GM18951 (cell line): ENCODE results near the gene WDFY3.
"Not testable (repeated sequence)": the region's sequence is repeated elsewhere in the genome, so short reads cannot be mapped to it uniquely, and the experiment has no call there.

ENCODE experiments used
- POLR2A ChIP-seq: IDR thresholded peaks from 4 replicates; pipeline ENCODE4 v1.6.1; 2011; ENCODE audit warnings: mild to moderate bottlenecking; ENCODE audit not compliant: insufficient read length, insufficient read depth; ENCODE audit errors: extremely low read depth
- in situ Hi-C: fragments of 300-500 bp; cut with MboI; formaldehyde crosslinking; loops from one replicate; pipeline ENCODE4 v1.12.0; 2022; ENCODE audit warnings: low sequenced_read_pairs, mixed read lengths, inconsistent platforms; ENCODE audit not compliant: unreplicated experiment

The WDFY3 gene

GRCh38 chr4:84848432-84848831, 118.1 kb downstream of the WDFY3 start:
- in situ Hi-C loops, result no loop called here
- no peak for TF ChIP-seq POLR2A

GRCh38 chr4:84847978-84848377, 118.5 kb downstream of the WDFY3 start:
- in situ Hi-C loops, result no loop called here

DNA sequence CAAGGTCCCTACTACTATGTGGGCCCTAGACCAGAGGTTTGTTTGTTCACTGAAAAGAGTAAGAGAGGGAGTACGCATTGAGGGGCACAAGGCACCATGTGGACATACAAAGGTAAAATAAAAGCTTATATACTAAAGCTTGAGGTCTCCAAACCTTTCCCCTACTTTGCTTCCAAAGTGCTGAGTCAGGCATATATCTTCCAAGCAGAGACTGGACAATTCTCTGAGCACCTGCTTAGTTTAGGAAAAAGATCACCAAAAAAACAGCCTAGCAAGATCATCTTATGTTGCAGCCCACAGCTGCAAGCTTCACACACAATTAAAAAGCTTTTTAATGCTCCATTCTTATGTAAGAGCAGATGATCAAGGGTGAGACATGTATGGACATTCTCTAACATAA, 119.5 kb downstream of the WDFY3 start:
- no peak for TF ChIP-seq POLR2A
- in situ Hi-C loops, result no loop called here

More at GRCh38 chr4:84847978-84848377, 118.5 kb downstream of the WDFY3 start:
- no peak for TF ChIP-seq POLR2A

DNA sequence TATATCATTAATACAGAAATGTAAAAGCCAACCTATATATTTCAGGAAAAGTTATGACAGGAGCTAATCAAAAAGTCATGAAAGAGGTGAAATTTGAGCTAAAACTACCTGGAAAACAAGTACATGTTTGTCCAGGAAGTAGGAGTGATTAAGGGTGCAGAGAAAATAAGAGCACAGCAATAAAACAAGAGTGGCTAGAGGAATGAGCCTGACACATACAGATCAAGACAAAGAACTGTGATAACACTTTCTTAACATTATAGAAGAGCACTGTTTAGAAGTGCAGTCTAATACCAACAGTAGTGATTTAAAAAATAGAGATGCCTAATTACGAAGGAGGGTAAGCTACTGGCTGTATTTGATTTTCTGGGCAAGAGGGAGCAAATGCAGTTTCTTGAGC, 125.1 kb downstream of the WDFY3 start:
- no peak for TF ChIP-seq POLR2A
- in situ Hi-C loops, result no loop called here

- in situ Hi-C loops, result no loop called here
- TF ChIP-seq POLR2A, result no peak
These were observed 128.7 kb downstream of the WDFY3 start for GRCh38 chr4:84837751-84838150.

DNA sequence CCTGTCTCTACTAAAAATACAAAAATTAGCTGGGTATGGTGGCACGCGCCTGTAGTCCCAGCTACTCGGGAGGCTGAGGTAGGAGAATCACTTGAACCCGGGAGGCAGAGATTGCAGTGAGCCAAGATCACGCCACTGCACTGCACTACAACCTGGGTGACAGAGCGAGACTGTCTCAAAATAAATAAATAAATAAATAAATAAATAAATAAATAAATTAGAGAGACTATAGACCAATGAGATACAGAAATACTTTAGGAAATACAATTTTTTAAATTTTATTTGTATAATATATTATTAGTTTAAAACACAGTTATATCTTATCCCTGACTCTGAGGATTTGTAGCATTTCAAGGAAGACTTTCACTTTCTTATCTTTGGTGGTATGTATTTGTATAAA, 136.9 kb downstream of the WDFY3 start:
- in situ Hi-C loops, result not testable (repeated sequence)

DNA sequence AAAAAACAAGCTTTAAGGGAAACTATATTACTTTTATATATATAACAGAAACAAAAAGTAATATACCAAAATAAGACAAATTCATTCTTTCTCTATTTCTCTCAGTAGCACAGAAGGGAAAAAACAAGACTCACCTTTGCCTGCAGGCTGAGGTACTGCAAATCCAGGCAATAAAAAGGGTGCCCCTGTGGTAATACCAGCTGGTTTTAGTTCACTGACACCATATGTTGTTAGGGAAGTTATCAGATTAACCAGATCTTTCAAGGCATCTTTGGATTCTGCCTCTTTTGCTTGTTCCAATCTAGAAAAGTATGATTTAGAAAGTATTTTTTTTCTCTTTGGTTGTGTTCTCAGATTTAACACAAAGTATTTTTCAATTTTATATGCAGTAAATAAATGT, 139.8 kb downstream of the WDFY3 start:
- no peak for TF ChIP-seq POLR2A
- in situ Hi-C loops, result no loop called here

- no peak for TF ChIP-seq POLR2A
- in situ Hi-C loops, result no loop called here
These were observed 140.7 kb downstream of the WDFY3 start for GRCh38 chr4:84825701-84826341.

DNA sequence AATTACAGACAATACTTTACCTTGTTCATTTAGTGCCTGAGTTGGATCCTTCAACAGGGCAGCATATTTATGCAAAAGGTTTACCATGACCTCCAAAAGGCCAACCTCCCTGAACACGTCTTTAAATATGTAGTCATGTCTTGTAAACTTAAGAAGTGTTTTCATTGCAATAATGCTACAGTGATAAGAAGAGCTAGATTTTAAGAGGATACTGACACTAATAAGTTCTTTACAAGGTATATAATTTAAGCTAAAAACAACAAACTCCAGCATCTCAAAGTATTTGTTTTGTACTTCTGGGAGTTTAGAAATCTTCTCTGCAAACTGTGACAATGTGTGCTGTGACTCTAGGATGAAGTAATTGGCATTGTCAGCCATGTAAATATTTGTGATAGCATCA, 145.4 kb downstream of the WDFY3 start:
- in situ Hi-C loops, result no loop called here
- no peak for TF ChIP-seq POLR2A

GRCh38 chr4:84814094-84814750, 152.3 kb downstream of the WDFY3 start:
- in situ Hi-C loops, result no loop called here
- TF ChIP-seq POLR2A, result no peak

GRCh38 chr4:84809946-84810345, 156.5 kb downstream of the WDFY3 start:
- TF ChIP-seq POLR2A, result no peak
- in situ Hi-C loops, result no loop called here

GRCh38 chr4:84808332-84808731, 158.2 kb downstream of the WDFY3 start:
- in situ Hi-C loops, result no loop called here
- TF ChIP-seq POLR2A, result no peak

DNA sequence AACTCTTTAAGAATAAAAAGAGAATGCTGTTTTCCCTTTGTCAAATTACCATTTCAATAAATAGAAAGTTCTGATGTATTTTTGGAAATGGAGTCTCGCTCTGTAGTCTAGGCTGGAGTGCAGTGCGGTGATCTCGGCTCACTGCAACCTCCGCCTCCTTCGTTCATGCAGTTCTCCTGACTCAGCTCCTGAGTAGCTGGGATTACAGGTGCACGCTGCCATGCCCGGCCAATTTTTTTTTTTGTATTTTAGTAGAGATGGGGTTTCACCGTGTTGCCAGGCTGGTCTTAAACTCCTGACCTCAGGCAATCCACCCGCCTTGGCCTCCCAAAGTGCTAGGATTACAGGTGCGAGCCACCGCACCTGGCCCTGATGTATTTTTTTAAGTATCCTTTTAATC, 159.9 kb downstream of the WDFY3 start:
- in situ Hi-C loops, result not testable (repeated sequence)

DNA sequence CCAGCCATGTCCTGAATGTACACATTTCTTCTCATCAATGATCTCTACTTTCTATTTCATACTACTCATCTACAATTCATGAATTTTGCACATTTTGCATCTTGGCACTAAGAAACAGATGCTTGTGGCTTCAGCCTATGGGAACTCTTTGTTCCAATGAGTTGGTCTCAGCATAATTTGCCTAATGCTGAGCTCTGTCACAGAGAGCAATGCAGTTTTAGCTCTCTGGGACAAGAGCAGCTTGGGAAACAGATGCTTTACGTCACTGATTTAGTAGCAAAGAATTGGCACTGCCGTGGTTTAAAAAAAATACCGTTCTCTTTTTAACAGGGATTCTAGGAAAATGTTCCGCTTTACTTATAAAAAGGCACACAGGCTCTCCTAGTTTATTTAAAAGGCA, 162.4 kb downstream of the WDFY3 start:
- in situ Hi-C loops, result no loop called here
- no peak for TF ChIP-seq POLR2A

- no peak for TF ChIP-seq POLR2A
- in situ Hi-C loops, result no loop called here
These were observed 162.8 kb downstream of the WDFY3 start for GRCh38 chr4:84803720-84804119.

DNA sequence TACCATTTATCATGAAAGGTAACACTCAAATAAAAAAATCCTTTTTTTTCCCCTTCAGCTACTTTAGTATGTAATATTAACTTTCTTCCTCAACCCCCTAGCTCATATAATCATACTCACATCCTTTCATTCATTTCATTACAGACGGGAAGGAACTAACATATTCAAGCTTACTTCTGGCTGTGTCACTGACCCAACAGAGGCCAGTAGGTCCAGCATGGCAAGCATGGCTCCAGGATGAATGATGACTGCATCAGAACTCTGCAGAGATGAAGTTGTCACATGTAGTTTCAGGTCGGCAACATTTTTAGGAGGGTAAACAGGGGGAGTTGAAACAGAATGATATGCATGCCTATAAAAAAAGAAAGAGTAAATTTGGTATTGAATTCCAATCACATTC, 163.4 kb downstream of the WDFY3 start:
- in situ Hi-C loops, result no loop called here

More for the DNA sequence above, 163.4 kb downstream of the WDFY3 start:
- TF ChIP-seq POLR2A, result no peak
